ENCODE results near the gene GRID1.

The GRID1 gene

GRCh38 chr10:85922356-85923129 is 444.1 kb downstream of the GRID1 start:
- H3K27ac ChIP-seq: no peak overlapping the region
- no peak for TF ChIP-seq FOXP2 (optimal IDR thresholded peaks at IDR 0.05; ENCODE audit: control extremely low read depth, extremely low read length, insufficient read depth)
- no peak for TF ChIP-seq EZH2 (IDR thresholded peaks at IDR 0.05)
- TF ChIP-seq POLR2AphosphoS5 (IDR thresholded peaks at IDR 0.05; ENCODE audit: borderline replicate concordance, low read depth, low read length): no peak
- H3K36me3 ChIP-seq (ENCODE audit: insufficient read depth, low read length): no peaks in the 10 kb centered on the region
- H3K4me3 ChIP-seq: no peak overlapping the region
- no peak for DNase-seq (ENCODE audit: low read depth, low spot score)
- H3K9ac ChIP-seq (ENCODE audit: insufficient read length): no peak overlapping the region
- no peaks in the 10 kb centered on the region for H3K9me3 ChIP-seq (ENCODE audit: low read depth, low read length)

GRCh38 chr10:85921789-85922188 is 444.8 kb downstream of the GRID1 start:
- Histone ChIP-seq H3K9ac (ENCODE audit: insufficient read length) (no peak overlapping the region), H3K36me3 (ENCODE audit: insufficient read depth, low read length) (no peaks in the 10 kb centered on the region), H3K4me3 (no peak overlapping the region), H3K9me3 (ENCODE audit: low read depth, low read length) (no peaks in the 10 kb centered on the region), H3K27ac (no peak overlapping the region)
- no peak for TF ChIP-seq FOXP2 (optimal IDR thresholded peaks at IDR 0.05; ENCODE audit: control extremely low read depth, extremely low read length, insufficient read depth)
- TF ChIP-seq POLR2AphosphoS5 (IDR thresholded peaks at IDR 0.05; ENCODE audit: borderline replicate concordance, low read depth, low read length): no peak
- no peak for TF ChIP-seq EZH2 (IDR thresholded peaks at IDR 0.05)
- no peak for DNase-seq (ENCODE audit: low read depth, low spot score)

GRCh38 chr10:85920311-85920710 is 446.3 kb downstream of the GRID1 start:
- Histone ChIP-seq H3K27ac (no peak overlapping the region), H3K9me3 (ENCODE audit: low read depth, low read length) (no peaks in the 10 kb centered on the region), H3K4me3 (no peak overlapping the region), H3K9ac (ENCODE audit: insufficient read length) (no peak overlapping the region), H3K36me3 (ENCODE audit: insufficient read depth, low read length) (no peaks in the 10 kb centered on the region)
- no peak for DNase-seq (ENCODE audit: low read depth, low spot score)
- TF ChIP-seq FOXP2 (optimal IDR thresholded peaks at IDR 0.05; ENCODE audit: control extremely low read depth, extremely low read length, insufficient read depth) (no peak), EZH2 (IDR thresholded peaks at IDR 0.05) (no peak), POLR2AphosphoS5 (IDR thresholded peaks at IDR 0.05; ENCODE audit: borderline replicate concordance, low read depth, low read length) (no peak)

GRCh38 chr10:85919491-85920021 is 447.0 kb downstream of the GRID1 start:
- DNase-seq (ENCODE audit: low read depth, low spot score): no peak
- Histone ChIP-seq H3K9me3 (ENCODE audit: low read depth, low read length) (no peaks in the 10 kb centered on the region), H3K9ac (ENCODE audit: insufficient read length) (no peak overlapping the region), H3K27ac (no peak overlapping the region), H3K36me3 (ENCODE audit: insufficient read depth, low read length) (no peaks in the 10 kb centered on the region), H3K4me3 (no peak overlapping the region)
- TF ChIP-seq EZH2 (IDR thresholded peaks at IDR 0.05): no peak
- no peak for TF ChIP-seq POLR2AphosphoS5 (IDR thresholded peaks at IDR 0.05; ENCODE audit: borderline replicate concordance, low read depth, low read length)
- TF ChIP-seq FOXP2 (optimal IDR thresholded peaks at IDR 0.05; ENCODE audit: control extremely low read depth, extremely low read length, insufficient read depth): no peak

GRCh38 chr10:85918371-85918770 is 448.2 kb downstream of the GRID1 start:
- Histone ChIP-seq H3K27ac (no peak overlapping the region), H3K36me3 (ENCODE audit: insufficient read depth, low read length) (no peaks in the 10 kb centered on the region), H3K4me3 (no peak overlapping the region), H3K9me3 (ENCODE audit: low read depth, low read length) (no peaks in the 10 kb centered on the region), H3K9ac (ENCODE audit: insufficient read length) (no peak overlapping the region)
- DNase-seq (ENCODE audit: low read depth, low spot score): no peak
- TF ChIP-seq POLR2AphosphoS5 (IDR thresholded peaks at IDR 0.05; ENCODE audit: borderline replicate concordance, low read depth, low read length): no peak
- TF ChIP-seq FOXP2 (optimal IDR thresholded peaks at IDR 0.05; ENCODE audit: control extremely low read depth, extremely low read length, insufficient read depth): no peak
- TF ChIP-seq EZH2 (IDR thresholded peaks at IDR 0.05): no peak

- no peak for DNase-seq (ENCODE audit: low read depth, low spot score)
- H3K36me3 ChIP-seq (ENCODE audit: insufficient read depth, low read length): no peaks in the 10 kb centered on the region
- no peak overlapping the region for H3K27ac ChIP-seq
- H3K4me3 ChIP-seq: no peak overlapping the region
- TF ChIP-seq EZH2 (IDR thresholded peaks at IDR 0.05) (no peak), POLR2AphosphoS5 (IDR thresholded peaks at IDR 0.05; ENCODE audit: borderline replicate concordance, low read depth, low read length) (no peak), FOXP2 (optimal IDR thresholded peaks at IDR 0.05; ENCODE audit: control extremely low read depth, extremely low read length, insufficient read depth) (no peak)
- H3K9ac ChIP-seq (ENCODE audit: insufficient read length): no peak overlapping the region
- no peaks in the 10 kb centered on the region for H3K9me3 ChIP-seq (ENCODE audit: low read depth, low read length)
Observed at GRCh38 chr10:85917601-85918000, 449.0 kb downstream of the GRID1 start.

GRCh38 chr10:85916994-85917573 is 449.5 kb downstream of the GRID1 start:
- Histone ChIP-seq H3K9me3 (ENCODE audit: low read depth, low read length) (no peaks in the 10 kb centered on the region), H3K9ac (ENCODE audit: insufficient read length) (no peak overlapping the region), H3K27ac (no peak overlapping the region), H3K36me3 (ENCODE audit: insufficient read depth, low read length) (no peaks in the 10 kb centered on the region), H3K4me3 (no peak overlapping the region)
- no peak for DNase-seq (ENCODE audit: low read depth, low spot score)
- TF ChIP-seq POLR2AphosphoS5 (IDR thresholded peaks at IDR 0.05; ENCODE audit: borderline replicate concordance, low read depth, low read length) (no peak), EZH2 (IDR thresholded peaks at IDR 0.05) (no peak), FOXP2 (optimal IDR thresholded peaks at IDR 0.05; ENCODE audit: control extremely low read depth, extremely low read length, insufficient read depth) (no peak)

GRCh38 chr10:85916286-85916685 is 450.3 kb downstream of the GRID1 start:
- TF ChIP-seq FOXP2 (optimal IDR thresholded peaks at IDR 0.05; ENCODE audit: control extremely low read depth, extremely low read length, insufficient read depth) (no peak), POLR2AphosphoS5 (IDR thresholded peaks at IDR 0.05; ENCODE audit: borderline replicate concordance, low read depth, low read length) (no peak), EZH2 (IDR thresholded peaks at IDR 0.05) (no peak)
- Histone ChIP-seq H3K9me3 (ENCODE audit: low read depth, low read length) (no peaks in the 10 kb centered on the region), H3K36me3 (ENCODE audit: insufficient read depth, low read length) (no peaks in the 10 kb centered on the region), H3K27ac (no peak overlapping the region), H3K4me3 (no peak overlapping the region), H3K9ac (ENCODE audit: insufficient read length) (no peak overlapping the region)
- no peak for DNase-seq (ENCODE audit: low read depth, low spot score)
